HL-60 (cell line): Measurements from ENCODE around the gene SERPINB12.

Source experiments
- CTCF ChIP-seq: IDR thresholded peaks from one replicate; pipeline ENCODE4 v1.5.1; 2011; ENCODE audit warnings: low read length, control low read depth, inconsistent platforms; ENCODE audit not compliant: insufficient read depth
- GABPA ChIP-seq: IDR thresholded peaks from 2 replicates; pipeline ENCODE4 v1.6.1; 2012; ENCODE audit warnings: low read depth
- POLR2AphosphoS5 ChIP-seq: IDR thresholded peaks from 2 replicates; pipeline ENCODE4 v1.6.1; 2012; ENCODE audit warnings: low read depth

- no peak for TF ChIP-seq CTCF
- no peak for TF ChIP-seq POLR2AphosphoS5
- TF ChIP-seq GABPA = no peak
These were observed 21.9 kb downstream of the SERPINB12 start for GRCh38 chr18:63564021-63564420.
